GM21723 (cell line): Measurements from ENCODE around the gene DVL1.
"Not testable (repeated sequence)": the region's sequence is repeated elsewhere in the genome, so short reads cannot be mapped to it uniquely, and the experiment has no call there.

Source experiments
- ATAC-seq: cut with Tn5 transposase; IDR thresholded peaks from one replicate; pipeline ENCODE4 v1.9.1; 2021; ENCODE audit warnings: mild to moderate bottlenecking, moderate library complexity; ENCODE audit not compliant: unreplicated experiment

The DVL1 gene

GRCh38 chr1:1328254-1328653 is 21.0 kb downstream of the DVL1 start:
- ATAC-seq, result no peak

- ATAC-seq, result no peak
These were observed 21.9 kb downstream of the DVL1 start for GRCh38 chr1:1327291-1327690.

- no peak for ATAC-seq
These were observed 23.1 kb downstream of the DVL1 start for GRCh38 chr1:1326075-1326605.

- ATAC-seq, result no peak
These were observed 23.7 kb downstream of the DVL1 start for GRCh38 chr1:1325288-1326074.

GRCh38 chr1:1324524-1325287 is 24.5 kb downstream of the DVL1 start, which contains the start of the genes CPTP and INTS11:
Gene CPTP, plus strand, starts transcription at chr1:1324802. Its CDS starts 2,109 bp downstream, at chr1:1326911.
Gene INTS11, minus strand, starts transcription at chr1:1324660. Its CDS starts 52 bp downstream, at chr1:1324608.
- peak; percentile 70 for ATAC-seq

- peak; percentile 28 for ATAC-seq
These were observed 25.1 kb downstream of the DVL1 start for GRCh38 chr1:1324084-1324523.

GRCh38 chr1:1322952-1323351 is 26.3 kb downstream of the DVL1 start:
- ATAC-seq, result no peak

- no peak for ATAC-seq
These were observed 26.8 kb downstream of the DVL1 start for GRCh38 chr1:1322418-1322817.

- no peak for ATAC-seq
These were observed 27.7 kb downstream of the DVL1 start for GRCh38 chr1:1321477-1321876.

GRCh38 chr1:1320666-1321448 is 28.4 kb downstream of the DVL1 start:
- ATAC-seq, result no peak

- ATAC-seq, result no peak
These were observed 29.6 kb downstream of the DVL1 start for GRCh38 chr1:1319646-1319941.

- no peak for ATAC-seq
These were observed 30.2 kb downstream of the DVL1 start for GRCh38 chr1:1318777-1319645.

GRCh38 chr1:1318131-1318652 is 31.0 kb downstream of the DVL1 start:
- no peak for ATAC-seq

- no peak for ATAC-seq
These were observed 31.8 kb downstream of the DVL1 start for GRCh38 chr1:1317420-1317819.

- ATAC-seq, result not testable (repeated sequence)
These were observed 33.0 kb downstream of the DVL1 start for GRCh38 chr1:1316199-1316598.

GRCh38 chr1:1315435-1315954 is 33.7 kb downstream of the DVL1 start:
- ATAC-seq, result no peak

GRCh38 chr1:1314678-1315335 is 34.4 kb downstream of the DVL1 start:
- no peak for ATAC-seq

- ATAC-seq, result no peak
These were observed 35.0 kb downstream of the DVL1 start for GRCh38 chr1:1314237-1314586.

- no peak for ATAC-seq
These were observed 35.5 kb downstream of the DVL1 start for GRCh38 chr1:1313500-1314236.
